GM12891 (cell line): ENCODE measurements around the gene MEX3B.

Experiments used
- PAX5 ChIP-seq: IDR thresholded peaks from 2 replicates; pipeline ENCODE4 v1.6.1; 2011; ENCODE audit warnings: low read length, moderate library complexity, mild to moderate bottlenecking; ENCODE audit not compliant: insufficient read depth, severe bottlenecking
- POLR2A ChIP-seq: IDR thresholded peaks from 2 replicates; pipeline ENCODE4 v1.6.1; 2011; ENCODE audit warnings: low read depth, low read length, control low read depth
- POLR2AphosphoS5 ChIP-seq: IDR thresholded peaks from 2 replicates; pipeline ENCODE4 v1.6.1; 2011; ENCODE audit warnings: low read depth, low read length, control low read depth
- POU2F2 ChIP-seq: IDR thresholded peaks from 2 replicates; pipeline ENCODE4 v1.6.1; 2011; ENCODE audit warnings: low read depth, mild to moderate bottlenecking, control low read depth, low read length, moderate library complexity
- SPI1 ChIP-seq: IDR thresholded peaks from 2 replicates; pipeline ENCODE4 v1.6.1; 2011; ENCODE audit warnings: low read depth, low read length, control low read depth
- TAF1 ChIP-seq: IDR thresholded peaks from 2 replicates; pipeline ENCODE4 v1.6.1; 2011; ENCODE audit warnings: low read depth, low read length, control low read depth

GRCh38 chr15:81992523-81992922 is 53.3 kb downstream of the MEX3B start:
- TF ChIP-seq POLR2AphosphoS5 = no peak
- no peak for TF ChIP-seq POLR2A
- no peak for TF ChIP-seq SPI1
- no peak for TF ChIP-seq TAF1
- no peak for TF ChIP-seq POU2F2
- no peak for TF ChIP-seq PAX5
